HEK293 (cell line): ENCODE measurements around the gene PCNX3.

ENCODE experiments used
- CTCF ChIA-PET: fragments of 350-600 bp; formaldehyde crosslinking; extraction: SDS; loops from one replicate; lab custom pipeline; 2021; ENCODE audit warnings: antibody characterized with exemption; lab: Yijun Ruan, JAX
- POLR2A ChIA-PET: fragments of 300-600 bp; formaldehyde crosslinking; extraction: SDS; loops from one replicate; lab custom pipeline; 2020; ENCODE audit warnings: antibody characterized with exemption, inconsistent platforms; lab: Yijun Ruan, JAX
- H3K27ac ChIP-seq: fragments of 200-500 bp; sonication (Bioruptor generic); 2 replicates; pipeline ENCODE4 v1.5.1; 2014; ENCODE audit warnings: low read depth, low read length, control low read depth, inconsistent platforms; ENCODE audit errors: extremely low read depth
- H3K36me3 ChIP-seq, 2 experiments: fragments of 200-500 bp in 1 of 2; sonication (Bioruptor generic) in 1 of 2; 1 replicate in 1 of 2; 2 replicates in 1 of 2; pipeline ENCODE4 v1.5.1; 2014 to 2017; ENCODE audit warnings: inconsistent platforms in 2 of 2, low read length in 2 of 2; ENCODE audit not compliant: control insufficient read depth in 2 of 2, insufficient read depth in 1 of 2
- H3K4me1 ChIP-seq: fragments of 200-500 bp; sonication (Bioruptor generic); 2 replicates; pipeline ENCODE4 v1.5.1; 2014; ENCODE audit warnings: mild to moderate bottlenecking, low read length, inconsistent platforms; ENCODE audit not compliant: control insufficient read depth, insufficient read depth
- H3K4me3 ChIP-seq: 2 replicates; pipeline ENCODE4 v1.5.1; 2011; ENCODE audit warnings: low read depth, mild to moderate bottlenecking, control low read depth, low read length, moderate library complexity
- H3K9me3 ChIP-seq: fragments of 200-500 bp; sonication (Bioruptor generic); 2 replicates; pipeline ENCODE4 v1.5.1; 2014; ENCODE audit warnings: low read depth, low read length, inconsistent platforms; ENCODE audit not compliant: control insufficient read depth, insufficient read depth
- EGR2 ChIP-seq: fragments of 450-650 bp; formaldehyde crosslinking; IDR thresholded peaks from 2 replicates; pipeline ENCODE4 v1.5.1; 2016; ENCODE audit warnings: low read depth, missing biosample characterization, missing genetic modification characterization
- KLF9 ChIP-seq: fragments of 450-650 bp; formaldehyde crosslinking; IDR thresholded peaks from 2 replicates; pipeline ENCODE4 v1.5.1; 2016; ENCODE audit warnings: missing biosample characterization, missing genetic modification characterization, low read depth
- SP7 ChIP-seq: fragments of 450-650 bp; formaldehyde crosslinking; IDR thresholded peaks from 2 replicates; pipeline ENCODE4 v1.5.1; 2016; ENCODE audit warnings: missing biosample characterization, missing genetic modification characterization
- ZBTB48 ChIP-seq: fragments of 450-650 bp; formaldehyde crosslinking; IDR thresholded peaks from 2 replicates; pipeline ENCODE4 v1.5.1; 2016; ENCODE audit warnings: missing biosample characterization, missing genetic modification characterization
- ZNF138 ChIP-seq: fragments of 450-650 bp; formaldehyde crosslinking; IDR thresholded peaks from 2 replicates; pipeline ENCODE4 v1.5.1; 2016; ENCODE audit warnings: missing biosample characterization, missing genetic modification characterization, borderline replicate concordance
- ZNF16 ChIP-seq: fragments of 450-650 bp; formaldehyde crosslinking; IDR thresholded peaks from 2 replicates; pipeline ENCODE4 v1.5.1; 2016; ENCODE audit warnings: low read depth, missing biosample characterization, missing genetic modification characterization
- ZNF239 ChIP-seq: fragments of 450-650 bp; formaldehyde crosslinking; IDR thresholded peaks from 2 replicates; pipeline ENCODE4 v1.5.1; 2016; ENCODE audit warnings: missing biosample characterization, missing genetic modification characterization
- ZNF292 ChIP-seq: fragments of 450-650 bp; formaldehyde crosslinking; IDR thresholded peaks from 2 replicates; pipeline ENCODE4 v1.5.1; 2016; ENCODE audit warnings: low read depth, missing biosample characterization, missing genetic modification characterization, borderline replicate concordance
- ZNF335 ChIP-seq: fragments of 450-650 bp; formaldehyde crosslinking; conservative IDR thresholded peaks from 2 replicates; pipeline ENCODE4 v1.5.1; 2016; ENCODE audit warnings: missing biosample characterization, missing genetic modification characterization
- ZNF404 ChIP-seq: fragments of 450-650 bp; formaldehyde crosslinking; IDR thresholded peaks from 2 replicates; pipeline ENCODE4 v1.5.1; 2017; ENCODE audit warnings: missing biosample characterization, missing genetic modification characterization
- ZNF473 ChIP-seq: fragments of 450-650 bp; formaldehyde crosslinking; IDR thresholded peaks from 2 replicates; pipeline ENCODE4 v1.5.1; 2017; ENCODE audit warnings: missing biosample characterization, missing genetic modification characterization
- ZNF510 ChIP-seq: fragments of 450-650 bp; formaldehyde crosslinking; IDR thresholded peaks from 2 replicates; pipeline ENCODE4 v1.5.1; 2018; ENCODE audit warnings: mild to moderate bottlenecking, missing genetic modification characterization, missing biosample characterization; ENCODE audit not compliant: insufficient replicate concordance
- ZNF548 ChIP-seq: fragments of 450-650 bp; formaldehyde crosslinking; IDR thresholded peaks from 2 replicates; pipeline ENCODE4 v1.5.1; 2016; ENCODE audit warnings: missing biosample characterization, missing genetic modification characterization
- ZNF585B ChIP-seq: fragments of 450-650 bp; formaldehyde crosslinking; IDR thresholded peaks from 2 replicates; pipeline ENCODE4 v1.5.1; 2016; ENCODE audit warnings: missing biosample characterization, missing genetic modification characterization
- ZNF600 ChIP-seq: fragments of 450-650 bp; formaldehyde crosslinking; IDR thresholded peaks from 2 replicates; pipeline ENCODE4 v1.5.1; 2016; ENCODE audit warnings: missing biosample characterization, missing genetic modification characterization
- ZNF707 ChIP-seq: fragments of 450-650 bp; formaldehyde crosslinking; IDR thresholded peaks from 2 replicates; pipeline ENCODE4 v1.5.1; 2016; ENCODE audit warnings: missing biosample characterization, missing genetic modification characterization
- ZNF785 ChIP-seq: fragments of 450-650 bp; formaldehyde crosslinking; IDR thresholded peaks from 2 replicates; pipeline ENCODE4 v1.5.1; 2016; ENCODE audit warnings: missing biosample characterization, missing genetic modification characterization
- ZSCAN23 ChIP-seq: fragments of 450-650 bp; formaldehyde crosslinking; IDR thresholded peaks from 2 replicates; pipeline ENCODE4 v1.5.1; 2016; ENCODE audit warnings: missing biosample characterization, missing genetic modification characterization
- TF ChIP-seq, protein P1 (sequence below): fragments of 450-650 bp; formaldehyde crosslinking; IDR thresholded peaks from 2 replicates; pipeline ENCODE4 v1.5.1; 2017; ENCODE audit warnings: missing biosample characterization, missing genetic modification characterization
- TF ChIP-seq, protein P2 (sequence below): fragments of 450-650 bp; formaldehyde crosslinking; IDR thresholded peaks from 2 replicates; pipeline ENCODE4 v1.5.1; 2016; ENCODE audit warnings: missing biosample characterization, missing genetic modification characterization
- TF ChIP-seq, protein P3 (sequence below): fragments of 450-650 bp; formaldehyde crosslinking; optimal IDR thresholded peaks from 2 replicates; pipeline ENCODE3; 2016; ENCODE audit warnings: missing biosample characterization, mild to moderate bottlenecking, missing genetic modification characterization
- TF ChIP-seq, protein P4 (sequence below): fragments of 450-650 bp; formaldehyde crosslinking; IDR thresholded peaks from 2 replicates; pipeline ENCODE4 v1.5.1; 2017; ENCODE audit warnings: missing biosample characterization, missing genetic modification characterization
- TF ChIP-seq, protein P5 (sequence below): fragments of 450-650 bp; IDR thresholded peaks from 2 replicates; pipeline ENCODE4 v1.5.1; 2018; ENCODE audit warnings: missing biosample characterization, missing genetic modification characterization

The PCNX3 gene

DNA sequence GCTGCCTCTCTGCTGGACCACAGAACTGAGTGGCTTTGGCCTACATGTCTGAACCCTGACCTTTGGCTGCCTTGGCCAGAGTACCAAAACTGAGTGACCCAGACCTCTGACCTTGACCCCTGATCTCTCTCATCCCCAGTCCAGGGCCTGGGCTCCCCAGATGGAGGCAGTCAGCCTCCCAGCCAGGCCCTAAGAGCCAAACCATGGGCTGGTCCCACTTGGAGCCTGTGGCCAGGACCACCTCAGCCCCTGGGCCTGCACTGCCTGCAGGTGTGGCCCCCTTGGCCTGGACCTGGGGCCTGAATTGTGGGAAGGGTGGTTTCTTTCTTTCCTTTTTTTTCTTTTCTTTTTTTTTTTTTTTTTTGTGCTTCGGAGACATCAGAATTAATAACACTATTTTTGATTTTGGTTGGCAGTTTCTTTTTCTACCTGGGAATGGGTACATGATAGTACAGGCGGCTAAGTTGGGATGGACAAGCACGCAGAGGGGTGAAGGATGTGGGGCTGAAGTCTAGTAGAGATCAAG, 21.5 kb downstream of the PCNX3 start (continued):
- TF ChIP-seq, protein P1, sequence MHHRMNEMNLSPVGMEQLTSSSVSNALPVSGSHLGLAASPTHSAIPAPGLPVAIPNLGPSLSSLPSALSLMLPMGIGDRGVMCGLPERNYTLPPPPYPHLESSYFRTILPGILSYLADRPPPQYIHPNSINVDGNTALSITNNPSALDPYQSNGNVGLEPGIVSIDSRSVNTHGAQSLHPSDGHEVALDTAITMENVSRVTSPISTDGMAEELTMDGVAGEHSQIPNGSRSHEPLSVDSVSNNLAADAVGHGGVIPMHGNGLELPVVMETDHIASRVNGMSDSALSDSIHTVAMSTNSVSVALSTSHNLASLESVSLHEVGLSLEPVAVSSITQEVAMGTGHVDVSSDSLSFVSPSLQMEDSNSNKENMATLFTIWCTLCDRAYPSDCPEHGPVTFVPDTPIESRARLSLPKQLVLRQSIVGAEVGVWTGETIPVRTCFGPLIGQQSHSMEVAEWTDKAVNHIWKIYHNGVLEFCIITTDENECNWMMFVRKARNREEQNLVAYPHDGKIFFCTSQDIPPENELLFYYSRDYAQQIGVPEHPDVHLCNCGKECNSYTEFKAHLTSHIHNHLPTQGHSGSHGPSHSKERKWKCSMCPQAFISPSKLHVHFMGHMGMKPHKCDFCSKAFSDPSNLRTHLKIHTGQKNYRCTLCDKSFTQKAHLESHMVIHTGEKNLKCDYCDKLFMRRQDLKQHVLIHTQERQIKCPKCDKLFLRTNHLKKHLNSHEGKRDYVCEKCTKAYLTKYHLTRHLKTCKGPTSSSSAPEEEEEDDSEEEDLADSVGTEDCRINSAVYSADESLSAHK (tag by site-specific recombination): peak; percentile 35; the same call in 1 of the 2 replicates
- TF ChIP-seq, protein P2, sequence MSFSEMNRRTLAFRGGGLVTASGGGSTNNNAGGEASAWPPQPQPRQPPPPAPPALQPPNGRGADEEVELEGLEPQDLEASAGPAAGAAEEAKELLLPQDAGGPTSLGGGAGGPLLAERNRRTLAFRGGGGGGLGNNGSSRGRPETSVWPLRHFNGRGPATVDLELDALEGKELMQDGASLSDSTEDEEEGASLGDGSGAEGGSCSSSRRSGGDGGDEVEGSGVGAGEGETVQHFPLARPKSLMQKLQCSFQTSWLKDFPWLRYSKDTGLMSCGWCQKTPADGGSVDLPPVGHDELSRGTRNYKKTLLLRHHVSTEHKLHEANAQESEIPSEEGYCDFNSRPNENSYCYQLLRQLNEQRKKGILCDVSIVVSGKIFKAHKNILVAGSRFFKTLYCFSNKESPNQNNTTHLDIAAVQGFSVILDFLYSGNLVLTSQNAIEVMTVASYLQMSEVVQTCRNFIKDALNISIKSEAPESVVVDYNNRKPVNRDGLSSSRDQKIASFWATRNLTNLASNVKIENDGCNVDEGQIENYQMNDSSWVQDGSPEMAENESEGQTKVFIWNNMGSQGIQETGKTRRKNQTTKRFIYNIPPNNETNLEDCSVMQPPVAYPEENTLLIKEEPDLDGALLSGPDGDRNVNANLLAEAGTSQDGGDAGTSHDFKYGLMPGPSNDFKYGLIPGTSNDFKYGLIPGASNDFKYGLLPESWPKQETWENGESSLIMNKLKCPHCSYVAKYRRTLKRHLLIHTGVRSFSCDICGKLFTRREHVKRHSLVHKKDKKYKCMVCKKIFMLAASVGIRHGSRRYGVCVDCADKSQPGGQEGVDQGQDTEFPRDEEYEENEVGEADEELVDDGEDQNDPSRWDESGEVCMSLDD (tag by site-specific recombination): no peak
- TF ChIP-seq ZNF138 (tag by site-specific recombination) (no peak), ZSCAN23 (tag by site-specific recombination) (no peak), ZNF239 (tag by site-specific recombination) (no peak), KLF9 (tag by site-specific recombination) (no peak), ZBTB48 (tag by site-specific recombination) (no peak), SP7 (no peak), ZNF585B (tag by site-specific recombination) (no peak), ZNF473 (no peak), ZNF292 (no peak), ZNF785 (tag by site-specific recombination) (no peak), ZNF16 (tag by site-specific recombination) (no peak), ZNF510 (tag by site-specific recombination) (no peak), EGR2 (tag by site-specific recombination) (no peak), ZNF404 (tag by site-specific recombination) (no peak)
- TF ChIP-seq, protein P3, sequence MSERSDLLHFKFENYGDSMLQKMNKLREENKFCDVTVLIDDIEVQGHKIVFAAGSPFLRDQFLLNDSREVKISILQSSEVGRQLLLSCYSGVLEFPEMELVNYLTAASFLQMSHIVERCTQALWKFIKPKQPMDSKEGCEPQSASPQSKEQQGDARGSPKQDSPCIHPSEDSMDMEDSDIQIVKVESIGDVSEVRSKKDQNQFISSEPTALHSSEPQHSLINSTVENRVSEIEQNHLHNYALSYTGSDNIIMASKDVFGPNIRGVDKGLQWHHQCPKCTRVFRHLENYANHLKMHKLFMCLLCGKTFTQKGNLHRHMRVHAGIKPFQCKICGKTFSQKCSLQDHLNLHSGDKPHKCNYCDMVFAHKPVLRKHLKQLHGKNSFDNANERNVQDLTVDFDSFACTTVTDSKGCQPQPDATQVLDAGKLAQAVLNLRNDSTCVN (tag by site-specific recombination): no peak
- TF ChIP-seq, protein P4, sequence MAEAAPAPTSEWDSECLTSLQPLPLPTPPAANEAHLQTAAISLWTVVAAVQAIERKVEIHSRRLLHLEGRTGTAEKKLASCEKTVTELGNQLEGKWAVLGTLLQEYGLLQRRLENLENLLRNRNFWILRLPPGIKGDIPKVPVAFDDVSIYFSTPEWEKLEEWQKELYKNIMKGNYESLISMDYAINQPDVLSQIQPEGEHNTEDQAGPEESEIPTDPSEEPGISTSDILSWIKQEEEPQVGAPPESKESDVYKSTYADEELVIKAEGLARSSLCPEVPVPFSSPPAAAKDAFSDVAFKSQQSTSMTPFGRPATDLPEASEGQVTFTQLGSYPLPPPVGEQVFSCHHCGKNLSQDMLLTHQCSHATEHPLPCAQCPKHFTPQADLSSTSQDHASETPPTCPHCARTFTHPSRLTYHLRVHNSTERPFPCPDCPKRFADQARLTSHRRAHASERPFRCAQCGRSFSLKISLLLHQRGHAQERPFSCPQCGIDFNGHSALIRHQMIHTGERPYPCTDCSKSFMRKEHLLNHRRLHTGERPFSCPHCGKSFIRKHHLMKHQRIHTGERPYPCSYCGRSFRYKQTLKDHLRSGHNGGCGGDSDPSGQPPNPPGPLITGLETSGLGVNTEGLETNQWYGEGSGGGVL (tag by site-specific recombination): no peak

DNA sequence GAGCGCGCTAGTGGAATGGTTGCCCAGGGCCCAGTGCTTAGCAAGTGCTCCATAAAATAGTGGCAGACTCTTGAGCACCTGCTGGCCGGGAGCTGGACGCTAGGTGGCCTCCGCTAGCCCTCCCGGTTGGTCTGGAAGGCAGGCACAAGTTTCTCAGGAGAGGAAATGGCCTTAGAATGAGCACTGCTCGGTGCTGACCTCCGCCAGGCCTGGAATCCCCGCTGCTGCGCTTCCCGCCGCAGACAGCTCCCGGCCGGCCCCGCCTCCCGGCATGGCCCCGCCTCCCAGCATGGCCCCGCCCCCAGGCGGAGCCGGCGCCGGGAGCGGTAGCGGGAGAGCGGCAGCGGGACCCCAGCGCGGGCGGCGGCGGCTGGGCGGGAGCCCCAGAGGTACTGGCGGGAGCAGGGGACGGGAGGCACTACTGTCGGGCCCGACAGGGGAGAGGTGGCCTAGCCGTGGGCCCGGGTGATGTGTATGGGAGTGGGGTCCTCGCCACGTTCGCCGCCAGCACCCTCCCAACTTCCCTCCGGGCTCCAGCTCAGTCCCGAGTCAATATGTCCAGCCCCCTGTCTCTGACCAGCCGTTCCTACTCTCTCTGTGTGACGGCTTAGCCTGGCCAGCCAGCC, 22.3 kb downstream of the PCNX3 start, which contains the start of gene SIPA1:
Gene SIPA1 (plus strand): TSS at position 308 of the 626 bp plus-strand sequence. CDS start 2,821 bp downstream, outside the sequence.
- H3K36me3 ChIP-seq: peaks cover 0 to 66% of the 10 kb centered on the region in 2 experiments; a peak in 1 of 3 replicates
- no peaks in the 10 kb centered on the region for H3K9me3 ChIP-seq
- POLR2A ChIA-PET: interaction anchor here (0.6 to 4.4 kb wide), 14 partner anchors 8 to 214 kb away, joined by 3 to 50 read pairs (median 4); partner anchors contain the start of genes EHBP1L1, KAT5, PCNX3 and RELA
- H3K4me3 ChIP-seq: peak within 1 kb of the TSS; percentile 69
- peak within 1 kb of the TSS; percentile 61; the same call in 1 of the 2 replicates for H3K27ac ChIP-seq
- CTCF ChIA-PET: interaction anchor here (0.6 to 1.9 kb wide), 8 partner anchors 9 to 250 kb away, joined by 3 to 5 read pairs (median 3); partner anchors contain the start of gene FIBP
- H3K4me1 ChIP-seq: no peaks in the 10 kb centered on the region
- TF ChIP-seq ZNF707 (no peak), ZNF548 (no peak), ZNF600 (tag by site-specific recombination) (0 out of 2 replicates have a peak, but pooled peaks have one; percentile 11), ZNF335 (tag by site-specific recombination) (peak; percentile 60)
- TF ChIP-seq, protein P5, sequence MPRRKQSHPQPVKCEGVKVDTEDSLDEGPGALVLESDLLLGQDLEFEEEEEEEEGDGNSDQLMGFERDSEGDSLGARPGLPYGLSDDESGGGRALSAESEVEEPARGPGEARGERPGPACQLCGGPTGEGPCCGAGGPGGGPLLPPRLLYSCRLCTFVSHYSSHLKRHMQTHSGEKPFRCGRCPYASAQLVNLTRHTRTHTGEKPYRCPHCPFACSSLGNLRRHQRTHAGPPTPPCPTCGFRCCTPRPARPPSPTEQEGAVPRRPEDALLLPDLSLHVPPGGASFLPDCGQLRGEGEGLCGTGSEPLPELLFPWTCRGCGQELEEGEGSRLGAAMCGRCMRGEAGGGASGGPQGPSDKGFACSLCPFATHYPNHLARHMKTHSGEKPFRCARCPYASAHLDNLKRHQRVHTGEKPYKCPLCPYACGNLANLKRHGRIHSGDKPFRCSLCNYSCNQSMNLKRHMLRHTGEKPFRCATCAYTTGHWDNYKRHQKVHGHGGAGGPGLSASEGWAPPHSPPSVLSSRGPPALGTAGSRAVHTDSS (tag by site-specific recombination): 0 out of 2 replicates have a peak, but pooled peaks have one; percentile 19
